GM12873 (cell line): ENCODE results near the gene HAUS2.

ENCODE experiments used
- CTCF ChIP-seq: IDR thresholded peaks from 2 replicates; pipeline ENCODE4 v1.5.1; 2012; ENCODE audit warnings: low read depth, mild to moderate bottlenecking, moderate library complexity, low read length, control low read depth; ENCODE audit not compliant: insufficient read depth; ENCODE audit errors: missing control alignments

The HAUS2 gene

GRCh38 chr15:42548249-42549031 lies at the start of gene HAUS2, which contains the start of gene LRRC57:
Gene HAUS2 (plus strand): TSS chr15:42548838. CDS start chr15:42548873, 35 bp downstream.
Gene LRRC57 (minus strand): TSS chr15:42548793. CDS start chr15:42548434, 359 bp downstream.
- TF ChIP-seq CTCF = no peak

GRCh38 chr15:42499858-42500609 lies 48.6 kb upstream of the HAUS2 start:
- TF ChIP-seq CTCF = no peak

GRCh38 chr15:42502477-42502876 lies 46.2 kb upstream of the HAUS2 start:
- TF ChIP-seq CTCF = no peak

DNA sequence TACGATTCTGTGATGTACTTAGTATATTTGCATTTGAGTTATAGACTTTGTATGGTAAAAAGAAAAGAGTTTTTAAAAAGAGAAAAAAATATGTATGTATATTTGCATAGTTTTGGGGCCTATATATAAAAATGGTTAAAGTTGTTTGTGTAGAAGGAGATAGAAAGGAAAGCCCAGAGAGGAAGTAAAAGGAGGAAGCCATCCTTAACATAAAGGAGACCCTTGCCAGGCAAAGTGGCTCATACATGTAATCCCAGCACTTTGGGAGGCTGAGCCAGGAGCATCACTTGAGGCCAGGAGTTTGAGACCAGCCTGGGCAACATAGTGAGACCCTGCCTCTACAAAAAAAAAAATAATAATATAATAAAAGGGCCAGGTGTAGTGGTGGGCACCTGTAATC lies 44.8 kb upstream of the HAUS2 start:
- TF ChIP-seq CTCF = no peak

- TF ChIP-seq CTCF = no peak
Observed at GRCh38 chr15:42504631-42505030, 44.0 kb upstream of the HAUS2 start.

- TF ChIP-seq CTCF = no peak
Observed at GRCh38 chr15:42507514-42507913, 41.1 kb upstream of the HAUS2 start.

DNA sequence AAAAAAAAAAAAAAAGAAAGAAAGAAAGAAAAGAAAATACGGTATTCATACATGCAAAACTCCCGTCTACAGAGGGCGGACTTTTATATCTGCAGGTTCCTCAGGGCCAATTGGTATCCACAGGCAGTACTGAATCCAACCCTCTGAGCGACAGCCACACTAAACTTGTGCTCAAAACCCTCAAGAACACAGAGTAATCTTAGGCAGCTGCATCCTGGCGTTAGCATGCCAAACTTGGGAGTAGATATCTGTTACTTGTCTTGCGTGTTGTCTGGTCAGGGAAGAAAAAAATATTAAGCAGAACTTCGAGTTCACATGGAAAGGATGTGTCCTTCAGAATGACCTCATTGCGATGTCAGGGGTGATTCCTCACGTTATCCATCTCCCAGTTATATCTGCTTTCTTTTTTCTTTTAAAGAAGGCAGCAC lies 40.4 kb upstream of the HAUS2 start:
- no peak for TF ChIP-seq CTCF
